Ureter (tissue), 1 donor: ENCODE data around the gene RAD51B. TPM values are rescaled to one million over a fixed set of nuclear protein-coding genes. Genes with fewer than 3 reads are reported as not detected.

Experiments used
- DNase-seq: peaks from one replicate; pipeline ENCODE4 v3.0.0-alpha.2; 2020; ENCODE audit warnings: low spot score
- total RNA-seq: library from RNA; stranded (reverse); gene quantifications from one replicate; pipeline ENCODE4 v1.2.4, GENCODE V29; 2023
- donor health status: DM: yes; HTN: yes; CAD: no.

Gene RAD51B
- total RNA-seq, 1 donor from 2014 or later: 36.6 TPM

- no peak for DNase-seq
Measured at GRCh38 chr14:67835596-67835995, 16.0 kb downstream of the RAD51B start.

DNA sequence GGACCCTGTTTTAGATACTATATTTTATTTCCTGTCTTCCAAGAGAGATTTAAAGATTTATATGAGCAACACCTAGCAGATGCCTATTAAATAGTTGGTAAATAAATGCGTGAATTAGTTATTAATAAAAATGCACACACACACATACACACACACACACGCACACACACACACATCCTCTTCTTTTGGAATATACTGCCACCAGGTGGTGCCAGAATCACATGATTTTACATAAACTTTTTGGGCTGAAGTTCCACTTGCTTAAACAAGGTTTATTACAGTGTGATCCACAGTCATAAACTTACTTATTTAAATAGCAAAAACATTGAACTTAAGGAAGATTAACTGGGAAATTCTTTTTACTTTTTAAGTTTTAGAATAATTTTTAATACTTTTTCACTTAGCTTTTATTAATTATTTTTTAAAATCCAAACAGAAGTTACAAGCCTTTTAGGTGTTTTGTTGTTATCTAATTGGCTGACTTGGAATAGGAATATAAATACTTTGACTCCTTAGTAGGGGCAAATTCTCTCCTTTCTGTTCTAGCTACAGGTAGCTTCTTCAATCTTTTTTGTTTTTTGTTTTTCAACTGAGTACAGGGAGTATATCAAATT lies 17.5 kb downstream of the RAD51B start:
- DNase-seq: no peak

DNA sequence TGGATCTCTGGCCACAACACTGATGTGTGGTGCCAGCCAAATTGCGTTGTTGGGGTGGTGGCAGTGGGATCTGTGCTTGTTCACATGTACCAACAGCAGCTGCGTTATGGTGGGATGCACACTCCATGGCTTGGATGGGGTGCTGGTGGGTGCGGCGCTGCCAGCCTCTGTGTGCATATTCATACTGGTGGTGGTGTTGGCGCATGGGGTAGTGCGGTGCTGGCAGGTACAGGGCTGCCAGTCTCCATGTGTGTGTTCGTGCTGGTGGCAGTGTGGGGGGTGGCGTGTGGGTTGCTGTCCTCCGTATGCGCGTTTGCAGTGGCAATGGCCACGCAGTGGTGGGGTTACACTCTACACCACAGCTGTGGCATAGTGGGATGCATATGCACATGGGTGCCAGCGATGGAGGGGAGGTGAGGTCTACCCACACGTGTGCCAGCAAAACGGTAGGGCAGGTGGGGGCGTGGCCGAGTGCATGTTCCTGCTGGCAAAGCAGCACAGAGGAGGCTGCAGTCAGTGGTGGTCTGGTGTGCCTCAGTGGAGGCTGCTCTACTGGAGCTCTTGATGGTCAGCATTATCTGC lies 26.5 kb downstream of the RAD51B start:
- no peak for DNase-seq

DNA sequence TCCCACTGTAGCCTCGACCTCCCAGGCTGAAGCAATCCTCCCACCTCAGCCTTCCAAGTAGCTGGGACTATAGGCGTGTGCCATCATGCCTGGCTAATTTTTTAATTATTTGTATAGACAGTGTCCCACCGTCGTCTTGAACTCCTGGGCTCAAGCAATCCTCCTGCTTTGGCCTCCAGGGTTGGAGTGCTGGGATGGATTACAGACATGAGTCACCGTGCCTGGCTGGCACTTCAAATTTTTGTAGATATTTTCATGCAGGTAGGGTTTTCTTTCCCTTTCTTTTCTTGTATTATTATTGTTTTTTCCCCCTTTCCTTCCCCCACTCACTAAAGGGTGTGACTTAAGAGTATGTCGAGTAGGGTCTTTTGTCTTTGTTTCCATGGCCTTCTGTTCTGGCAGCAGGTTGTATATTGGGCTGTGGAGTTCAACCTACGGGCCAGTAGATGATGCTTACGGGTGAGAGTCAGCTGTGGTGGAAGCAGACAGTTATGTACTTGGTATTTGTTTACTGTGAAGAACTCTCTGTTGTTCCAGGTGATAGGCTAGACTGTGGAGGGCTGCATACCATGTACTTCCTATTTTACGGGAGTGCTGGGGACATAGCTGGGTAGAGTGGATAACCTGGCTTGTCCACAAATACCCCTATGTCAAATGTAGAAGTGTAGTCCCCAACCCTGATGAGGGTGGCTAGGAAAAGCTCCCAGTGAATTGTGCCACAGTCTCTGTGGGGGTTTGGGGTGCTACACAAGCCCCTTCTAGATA lies 30.7 kb downstream of the RAD51B start:
- no peak for DNase-seq

- no peak for DNase-seq
Measured at GRCh38 chr14:67851785-67852410, 32.3 kb downstream of the RAD51B start.

- DNase-seq: no peak
Measured at GRCh38 chr14:67852926-67853604, 33.5 kb downstream of the RAD51B start.

- no peak for DNase-seq
Measured at GRCh38 chr14:67853715-67854114, 34.1 kb downstream of the RAD51B start.

- DNase-seq: no peak
Measured at GRCh38 chr14:67856827-67857226, 37.2 kb downstream of the RAD51B start.

GRCh38 chr14:67857778-67858350 lies 38.3 kb downstream of the RAD51B start:
- no peak for DNase-seq

GRCh38 chr14:67859169-67859749 lies 39.7 kb downstream of the RAD51B start:
- no peak for DNase-seq

- no peak for DNase-seq
Measured at GRCh38 chr14:67863223-67863622, 43.6 kb downstream of the RAD51B start.

GRCh38 chr14:67875175-67876006 lies 55.8 kb downstream of the RAD51B start:
- DNase-seq: no peak

DNA sequence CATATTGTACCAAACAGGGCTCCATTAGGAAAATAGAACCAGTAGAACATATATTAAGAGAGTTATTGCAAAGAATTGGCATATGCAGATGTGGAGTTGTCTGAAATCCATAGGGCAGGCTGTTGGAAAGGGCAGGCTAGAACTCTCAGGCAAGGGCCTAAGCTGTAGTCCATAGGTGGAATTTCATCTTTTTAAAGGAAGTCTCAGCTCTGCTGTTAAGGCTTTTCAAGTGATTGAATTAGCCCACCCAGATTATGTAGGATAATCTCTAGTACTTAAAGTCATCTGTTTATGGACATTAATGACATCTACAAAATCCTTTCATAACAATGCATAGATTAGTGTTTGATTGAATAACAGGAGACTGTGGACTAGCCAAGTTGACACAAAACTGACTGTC lies 59.4 kb downstream of the RAD51B start:
- no peak for DNase-seq

DNA sequence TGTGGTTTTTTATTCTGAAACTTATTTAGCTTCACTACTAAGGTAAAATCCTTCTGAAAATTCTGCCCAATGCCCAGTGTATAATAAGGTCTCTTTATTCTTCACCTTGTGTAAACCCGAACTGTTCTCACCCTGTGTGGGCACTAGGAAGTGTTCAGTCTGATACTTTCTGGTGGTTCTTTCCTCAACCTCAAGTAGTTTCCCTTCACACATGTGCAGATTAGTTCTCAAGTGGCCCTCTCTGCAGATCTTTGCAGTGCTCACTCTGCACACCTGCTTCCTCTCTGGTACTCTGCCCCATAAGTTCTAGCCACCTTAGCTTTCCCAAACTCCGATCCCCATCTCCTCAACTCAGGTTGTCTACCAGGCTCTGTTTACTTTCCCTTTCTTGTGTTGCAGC lies 61.6 kb downstream of the RAD51B start:
- DNase-seq: no peak

GRCh38 chr14:67882986-67883555 lies 63.5 kb downstream of the RAD51B start:
- no peak for DNase-seq

- DNase-seq: no peak
Measured at GRCh38 chr14:67883717-67884116, 64.1 kb downstream of the RAD51B start.

DNA sequence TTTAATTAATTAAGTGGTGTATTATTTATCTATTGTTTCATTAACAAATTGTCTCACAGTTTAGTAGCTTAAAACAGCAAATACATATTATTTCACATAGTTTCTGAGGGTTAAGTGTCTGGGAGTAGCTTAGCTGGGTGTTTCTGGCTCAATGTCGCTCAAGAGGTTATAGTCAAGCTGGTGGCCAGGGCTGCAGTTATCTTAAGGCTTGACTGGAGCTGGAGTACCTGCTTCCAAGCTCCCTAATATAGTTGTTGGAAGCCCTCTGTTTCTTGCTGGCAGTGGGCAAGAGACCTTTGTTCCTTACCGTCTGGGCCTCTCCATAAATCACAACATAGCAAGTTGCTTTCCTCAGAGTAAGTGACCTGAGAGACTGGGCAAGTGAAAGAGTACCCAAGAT lies 66.6 kb downstream of the RAD51B start:
- DNase-seq: no peak

DNA sequence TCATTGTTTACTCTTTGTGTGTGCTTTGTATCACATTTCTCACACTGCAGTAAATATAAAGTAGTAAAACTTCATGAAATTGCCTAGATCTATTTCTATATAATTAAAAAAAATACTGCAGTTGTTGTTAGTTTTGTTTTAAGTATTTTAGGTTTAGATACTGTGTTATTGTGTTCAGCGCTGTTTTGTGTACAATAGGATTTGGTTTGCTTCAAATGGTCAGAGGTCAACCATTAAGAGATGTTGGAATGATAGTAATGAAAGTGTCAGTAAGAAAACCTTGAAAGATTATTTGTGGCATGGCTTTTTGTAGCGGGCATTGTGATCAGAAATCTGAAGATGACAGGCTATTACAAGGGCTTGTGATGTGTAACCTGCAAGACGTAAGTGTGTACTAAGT lies 67.9 kb downstream of the RAD51B start:
- no peak for DNase-seq

GRCh38 chr14:67889455-67889854 lies 69.9 kb downstream of the RAD51B start:
- DNase-seq: no peak

DNA sequence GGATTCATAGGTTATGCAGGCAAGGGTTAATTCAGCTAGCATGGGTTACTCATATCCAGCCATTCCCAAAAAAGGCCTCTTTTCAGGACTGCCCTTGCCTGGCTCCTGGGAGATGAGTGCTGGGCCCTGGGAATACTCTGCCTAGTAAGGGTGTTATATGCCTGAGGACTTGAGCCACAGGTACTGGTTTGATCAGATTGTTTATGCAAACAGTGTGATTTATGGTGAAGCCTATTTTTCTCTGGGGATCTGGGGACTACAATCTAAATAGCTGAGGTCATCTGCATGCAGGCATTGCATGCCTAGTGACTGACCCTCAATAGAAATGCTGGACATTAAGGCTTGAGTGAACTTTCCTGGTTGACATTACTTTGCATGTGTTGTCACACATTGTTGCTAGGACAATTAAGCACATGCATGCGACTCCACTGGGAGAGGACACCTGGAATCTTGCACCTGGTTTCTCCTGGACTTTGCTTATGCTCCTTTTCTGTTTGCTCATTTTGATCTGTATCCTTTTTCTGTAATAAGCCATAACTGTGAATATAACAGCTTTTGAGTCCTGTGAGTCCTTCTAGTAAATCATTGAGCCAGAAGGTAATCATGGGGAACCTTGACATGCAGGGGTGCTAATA lies 73.0 kb downstream of the RAD51B start:
- DNase-seq: no peak
